Hematopoietic multipotent progenitor cell treated with erythropoietin and hydrocortisone succinate and interleukin-3 and kit ligand, for 6 days (in vitro differentiated cells): Measurements from ENCODE around the gene ITGB2.

Experiments used
- DNase-seq: peaks from one replicate; pipeline ENCODE4 v3.0.0-alpha.2; 2015

Gene ITGB2

DNA sequence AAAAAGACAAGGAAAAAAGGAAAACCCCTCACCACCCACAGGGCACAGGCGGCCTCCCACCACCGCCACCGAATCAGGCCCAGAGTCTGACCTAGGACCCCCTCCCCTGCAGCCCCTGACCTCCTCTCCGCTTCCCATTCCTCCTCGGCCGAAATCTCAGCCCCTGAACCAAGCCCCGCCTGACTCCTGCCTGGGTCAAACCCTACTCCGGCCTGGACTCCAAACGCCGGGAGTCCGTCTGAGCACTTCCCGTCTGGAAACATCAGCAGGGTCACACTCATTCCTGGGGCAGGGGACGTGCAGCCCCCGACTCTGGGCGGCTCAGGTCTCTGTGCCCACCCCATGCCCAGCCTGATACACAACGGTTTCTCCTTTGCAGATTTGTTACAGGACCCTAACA lies 76.4 kb downstream of the ITGB2 start:
- DNase-seq: no peak

DNA sequence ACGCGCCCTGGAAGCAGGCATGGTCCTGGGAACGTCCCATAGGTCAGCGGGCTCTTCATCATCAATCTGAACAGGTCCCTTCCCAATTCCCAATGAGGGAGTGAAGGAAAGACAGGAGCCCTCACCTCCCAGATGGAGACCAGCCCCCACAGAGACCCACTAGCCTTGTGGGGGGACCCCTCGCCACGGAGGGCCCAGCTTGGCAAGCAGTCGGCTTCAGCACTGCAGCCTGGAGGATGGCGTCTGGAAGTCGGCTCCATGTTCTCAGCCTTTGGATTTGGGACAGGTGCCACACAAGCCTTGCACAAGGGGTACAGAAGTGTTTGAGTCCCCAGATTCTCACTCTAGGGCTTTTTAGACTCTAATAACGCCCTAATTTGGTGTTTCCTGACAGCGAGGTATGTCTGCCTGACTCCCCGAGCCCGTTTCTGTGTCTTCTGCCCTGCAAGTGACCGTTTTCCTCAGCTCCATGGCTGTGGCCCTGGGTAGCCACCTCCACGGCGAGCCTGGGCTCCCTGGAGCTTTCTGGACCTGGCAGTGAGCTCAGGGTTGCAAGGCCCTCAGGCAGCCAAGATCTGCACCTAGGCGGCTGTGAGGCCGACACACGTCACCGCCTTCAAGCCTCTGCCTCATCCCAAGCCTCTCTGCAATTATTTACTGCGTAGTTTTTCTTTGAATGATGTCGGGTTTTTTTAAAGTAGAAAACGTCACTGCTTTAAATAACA lies 77.8 kb downstream of the ITGB2 start:
- DNase-seq: no peak

DNA sequence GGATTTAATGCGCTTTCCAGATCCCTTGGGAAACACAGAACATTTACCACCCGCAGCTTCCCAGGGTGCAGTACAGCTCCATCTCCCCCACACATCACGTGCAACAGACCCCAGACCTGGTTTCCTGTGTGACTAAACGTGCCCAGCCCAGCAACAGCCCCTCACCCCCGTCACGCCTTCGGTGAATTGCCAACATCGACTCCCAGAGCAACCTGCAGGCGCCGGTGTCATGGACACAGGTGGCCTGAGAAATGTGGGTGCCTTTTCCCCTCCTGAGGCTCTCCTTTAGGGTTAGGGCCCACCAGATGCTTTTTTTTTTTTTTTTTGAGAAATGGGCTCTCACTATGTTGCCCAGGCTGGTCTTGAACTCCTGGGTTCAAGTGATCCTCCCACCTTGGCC lies 78.6 kb downstream of the ITGB2 start:
- no peak for DNase-seq

DNA sequence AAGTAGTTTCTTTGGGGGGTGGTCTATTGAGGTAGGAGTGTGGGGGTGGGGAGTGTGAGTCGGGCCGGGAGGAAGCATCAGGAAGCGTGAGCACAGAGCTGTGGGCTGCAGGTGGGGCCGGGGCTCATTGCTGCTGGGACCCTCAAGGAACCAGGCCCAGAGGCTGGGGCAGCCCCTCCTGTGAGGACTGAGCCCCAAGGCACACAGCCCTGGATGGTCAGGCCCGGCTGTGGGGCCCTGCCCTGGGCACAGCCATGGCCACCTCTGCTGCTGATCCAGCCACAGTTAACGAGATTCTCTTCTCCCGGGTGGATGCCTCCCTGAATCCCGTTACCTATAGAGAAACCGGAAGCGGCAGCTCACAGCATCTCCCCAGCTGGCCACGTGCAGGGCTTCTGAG lies 79.9 kb downstream of the ITGB2 start:
- no peak for DNase-seq

- DNase-seq: no peak
Measured at GRCh38 chr21:44838951-44839350, 81.7 kb downstream of the ITGB2 start.

DNA sequence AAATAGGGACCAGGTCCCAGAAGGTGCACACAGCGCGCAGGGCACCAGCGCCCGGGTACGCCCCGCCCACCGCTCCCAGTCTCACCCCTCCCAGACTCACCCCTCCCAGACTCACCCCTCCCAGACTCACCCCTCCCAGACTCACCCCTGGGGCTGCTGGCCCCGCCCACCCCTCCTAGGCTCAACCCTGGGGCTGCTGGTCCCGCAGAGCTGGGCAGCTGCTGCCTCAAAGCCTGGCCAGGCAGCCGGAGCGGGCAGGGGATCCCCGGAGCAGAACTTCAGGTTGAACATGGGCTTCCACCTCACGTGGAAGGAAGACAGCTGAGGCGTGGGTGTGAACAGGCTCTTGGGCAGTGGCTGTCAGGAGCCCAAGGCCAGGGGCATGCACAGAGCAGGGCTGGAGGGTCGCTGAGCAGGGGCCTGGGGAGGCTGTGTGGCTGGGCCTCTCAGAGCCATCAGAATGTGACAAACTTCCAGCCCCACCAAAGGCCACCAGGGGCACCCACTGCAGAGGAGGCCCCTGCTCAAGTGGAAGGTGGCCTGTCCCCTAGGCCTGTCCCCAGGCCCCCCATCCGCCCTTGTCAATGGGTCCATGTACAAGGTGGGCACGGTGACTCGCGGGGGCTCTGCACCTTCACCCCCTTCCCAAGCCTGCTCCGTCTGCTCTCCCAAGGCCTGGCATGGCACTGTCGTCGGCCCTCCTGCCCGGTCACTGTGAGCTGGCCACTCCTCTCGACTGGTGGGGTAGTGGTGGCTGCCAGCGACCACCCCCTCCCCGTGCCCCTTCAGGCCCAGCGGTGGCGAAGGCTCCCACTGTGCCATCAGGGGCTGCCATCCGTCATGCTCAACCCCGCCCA lies 82.4 kb downstream of the ITGB2 start:
- peak; percentile 48 for DNase-seq

GRCh38 chr21:44837537-44837936 lies 83.2 kb downstream of the ITGB2 start:
- no peak for DNase-seq

DNA sequence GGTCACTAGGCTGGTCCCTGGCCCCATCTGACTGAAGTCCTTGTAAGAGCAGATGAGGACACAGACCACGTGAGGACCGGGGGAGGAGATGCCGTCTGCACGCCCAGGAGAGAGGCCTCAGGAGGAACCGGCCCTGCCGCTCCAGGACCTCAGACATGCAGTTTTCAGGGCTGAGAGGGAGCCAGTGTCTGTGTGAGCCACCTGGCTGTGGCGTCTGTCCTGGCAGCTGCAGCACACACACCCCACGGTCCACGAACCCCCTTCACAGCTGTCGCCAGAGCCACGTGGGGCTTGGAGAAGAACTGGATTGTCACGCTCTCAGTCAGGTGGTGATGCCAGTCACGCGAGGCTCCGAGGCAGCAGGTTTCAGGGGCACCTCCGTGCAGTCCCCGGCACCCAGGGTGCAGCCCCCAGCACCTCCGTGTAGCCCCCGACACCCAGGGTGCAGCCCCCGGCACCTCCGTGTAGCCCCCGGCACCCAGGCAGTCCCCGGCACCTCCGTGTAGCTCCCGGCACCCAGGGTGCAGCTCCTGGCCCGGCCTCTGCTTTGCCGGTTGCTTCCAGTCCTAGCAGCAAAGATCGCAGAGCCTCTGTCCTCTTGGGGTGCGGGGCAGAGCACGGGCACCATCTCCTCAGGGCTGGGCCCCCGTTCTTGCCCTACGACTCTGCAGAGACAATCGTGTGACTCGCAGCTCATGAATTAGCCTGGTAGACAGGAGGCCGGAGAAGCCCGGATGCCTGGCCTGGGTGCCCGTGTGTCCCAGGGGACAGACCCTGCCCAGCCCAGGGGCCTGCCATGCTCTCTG lies 83.8 kb downstream of the ITGB2 start:
- DNase-seq: peak; percentile 25

DNA sequence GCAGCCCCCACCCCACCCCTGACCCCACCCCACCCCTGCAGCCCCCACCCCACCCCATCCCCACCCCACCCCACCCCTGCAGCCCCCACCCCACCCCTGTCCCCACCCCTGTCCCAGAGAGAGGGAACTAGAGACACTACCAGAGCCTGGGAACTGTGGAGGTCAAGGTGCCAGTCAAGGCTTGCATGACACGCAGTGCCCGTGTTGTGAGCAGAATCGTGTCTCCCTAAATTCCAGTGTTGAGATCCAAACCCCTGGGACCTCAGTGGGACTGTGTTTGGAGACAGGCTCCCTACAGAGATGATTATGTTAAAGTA lies 84.4 kb downstream of the ITGB2 start:
- DNase-seq: no peak
